GM19467 (cell line): Measurements from ENCODE around the gene SLC43A1.
A peak's percentile ranks its signal among the peaks of the same experiment; 100 is the strongest.

ENCODE experiments used
- ATAC-seq: cut with Tn5 transposase; IDR thresholded peaks from one replicate; pipeline ENCODE4 v1.9.1; 2021; ENCODE audit warnings: mild to moderate bottlenecking, moderate library complexity; ENCODE audit not compliant: unreplicated experiment

SLC43A1 gene

DNA sequence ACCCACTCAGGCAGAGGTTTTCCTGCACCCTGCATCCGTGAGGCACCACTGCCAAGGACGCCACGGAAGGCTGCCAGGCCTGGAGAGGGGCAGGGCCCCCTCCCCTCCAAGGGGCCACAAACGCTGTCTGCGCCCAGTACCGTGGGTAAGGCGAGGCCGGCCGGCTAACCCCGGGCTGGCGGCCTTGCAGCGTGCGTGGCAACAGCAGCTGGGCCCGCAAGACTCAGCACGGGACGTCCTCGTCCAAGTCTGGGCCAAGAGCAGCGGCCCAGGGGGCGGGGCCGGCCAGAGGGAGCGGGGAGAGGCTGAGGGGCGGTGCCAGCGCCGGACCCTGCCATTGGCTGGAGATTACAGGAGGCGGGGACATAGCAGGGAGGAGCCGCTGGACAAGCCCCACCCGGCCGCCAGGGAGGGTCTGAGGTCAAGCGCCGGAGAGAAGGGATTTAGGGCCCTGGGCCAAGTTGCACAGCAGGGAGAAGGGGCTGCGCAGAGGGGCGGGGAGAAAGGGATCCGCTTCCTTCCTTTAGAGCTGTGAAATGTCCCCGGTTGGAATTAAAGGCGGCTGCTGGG lies 16.0 kb downstream of the SLC43A1 start:
- ATAC-seq, result peak; percentile 95

DNA sequence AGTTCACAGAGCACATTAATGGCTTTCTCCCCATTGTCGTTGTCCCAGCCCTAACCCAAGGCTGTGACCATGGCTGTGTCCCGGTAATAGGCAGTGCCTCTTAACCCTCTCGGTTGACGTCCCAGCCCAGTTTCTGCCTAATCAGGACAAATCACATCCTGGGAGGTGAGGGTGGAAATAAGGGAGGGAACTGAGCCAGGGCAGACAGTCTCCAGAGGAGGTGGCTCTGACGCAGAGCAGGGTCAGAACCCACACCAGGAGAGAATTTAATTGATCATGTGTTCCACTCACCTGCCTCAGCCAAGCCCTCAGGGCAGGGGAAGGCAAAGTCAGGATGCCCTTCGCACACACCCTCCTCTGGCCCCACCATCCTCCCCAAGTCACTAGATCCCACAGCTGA lies 17.0 kb downstream of the SLC43A1 start:
- ATAC-seq, result no peak

DNA sequence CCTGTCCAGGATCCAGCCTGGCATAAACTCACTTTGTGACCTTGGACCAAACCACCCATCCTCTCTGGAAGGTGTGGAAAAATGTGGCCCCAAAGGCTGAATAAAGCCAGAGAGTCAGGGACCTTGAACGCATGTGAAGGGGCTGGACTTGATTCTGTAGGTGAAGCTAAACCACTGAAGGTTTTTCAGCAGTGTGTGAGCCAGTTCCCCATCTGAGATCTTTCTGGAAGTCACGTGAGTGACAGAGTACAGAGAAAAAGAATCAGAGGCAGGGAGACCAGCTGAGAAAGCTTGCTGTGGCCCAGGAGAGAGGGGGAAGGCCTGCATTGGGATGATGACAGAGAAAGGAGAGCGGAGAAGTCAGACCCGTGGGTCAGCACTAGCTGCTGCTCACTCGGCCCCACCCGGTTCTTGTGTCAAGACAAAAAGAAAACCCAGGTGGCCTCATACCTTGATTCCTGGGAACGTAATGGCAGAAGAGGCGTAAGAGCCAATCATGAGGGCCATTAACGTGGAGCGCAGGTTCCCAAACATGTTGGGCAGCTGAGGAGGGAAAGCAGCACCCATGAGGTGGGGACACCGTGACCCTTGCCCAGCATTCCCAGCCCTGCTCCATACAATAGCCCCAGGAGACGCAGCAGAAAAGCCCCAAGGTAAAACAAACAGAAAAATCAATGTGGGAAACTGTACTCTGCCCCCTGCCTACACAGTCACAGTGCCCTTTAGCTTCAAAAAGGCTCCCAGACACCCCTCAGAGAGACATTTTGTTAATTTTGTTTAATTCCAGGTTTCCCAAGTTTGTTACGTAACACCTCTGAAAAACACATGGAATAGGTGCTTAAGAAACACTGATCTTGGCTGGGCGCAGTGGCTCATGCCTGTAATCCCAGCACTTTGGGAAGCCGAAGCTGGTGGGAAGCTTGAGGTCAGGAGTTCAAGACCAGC lies 17.9 kb downstream of the SLC43A1 start:
- ATAC-seq, result no peak

DNA sequence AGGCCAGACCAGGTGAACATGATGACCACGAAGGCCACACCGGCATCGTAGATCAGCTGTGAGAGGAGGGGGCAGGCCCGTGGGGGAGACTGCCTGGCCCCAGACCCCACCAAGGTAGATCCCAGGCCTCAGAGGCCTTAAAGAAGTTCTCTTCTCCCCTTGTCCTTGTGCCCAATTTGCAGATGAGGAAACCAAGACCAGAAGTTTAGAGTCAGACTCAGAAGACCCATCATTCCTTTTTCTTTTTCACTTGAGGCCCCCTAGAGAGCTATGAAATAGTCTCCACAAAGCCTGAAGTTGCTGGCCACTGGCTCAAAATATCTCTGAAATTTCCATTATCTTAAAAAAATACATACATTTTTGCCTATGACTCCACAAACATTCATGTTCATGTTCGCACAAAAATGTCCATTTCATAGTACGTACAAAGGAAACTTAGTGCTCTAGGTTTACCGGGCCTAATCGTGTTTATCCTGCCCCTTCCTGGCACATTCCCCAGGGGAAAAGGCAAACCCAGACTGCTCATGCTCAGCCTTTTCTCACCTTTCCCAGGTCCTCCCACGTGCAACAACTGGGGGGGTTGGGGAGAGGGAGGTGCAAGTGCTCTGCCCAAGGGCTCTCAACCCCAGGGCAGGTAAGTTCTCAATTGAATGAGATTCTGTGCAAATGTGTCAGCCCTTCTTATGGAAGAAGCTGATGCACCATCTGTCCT lies 19.2 kb downstream of the SLC43A1 start:
- ATAC-seq, result no peak

DNA sequence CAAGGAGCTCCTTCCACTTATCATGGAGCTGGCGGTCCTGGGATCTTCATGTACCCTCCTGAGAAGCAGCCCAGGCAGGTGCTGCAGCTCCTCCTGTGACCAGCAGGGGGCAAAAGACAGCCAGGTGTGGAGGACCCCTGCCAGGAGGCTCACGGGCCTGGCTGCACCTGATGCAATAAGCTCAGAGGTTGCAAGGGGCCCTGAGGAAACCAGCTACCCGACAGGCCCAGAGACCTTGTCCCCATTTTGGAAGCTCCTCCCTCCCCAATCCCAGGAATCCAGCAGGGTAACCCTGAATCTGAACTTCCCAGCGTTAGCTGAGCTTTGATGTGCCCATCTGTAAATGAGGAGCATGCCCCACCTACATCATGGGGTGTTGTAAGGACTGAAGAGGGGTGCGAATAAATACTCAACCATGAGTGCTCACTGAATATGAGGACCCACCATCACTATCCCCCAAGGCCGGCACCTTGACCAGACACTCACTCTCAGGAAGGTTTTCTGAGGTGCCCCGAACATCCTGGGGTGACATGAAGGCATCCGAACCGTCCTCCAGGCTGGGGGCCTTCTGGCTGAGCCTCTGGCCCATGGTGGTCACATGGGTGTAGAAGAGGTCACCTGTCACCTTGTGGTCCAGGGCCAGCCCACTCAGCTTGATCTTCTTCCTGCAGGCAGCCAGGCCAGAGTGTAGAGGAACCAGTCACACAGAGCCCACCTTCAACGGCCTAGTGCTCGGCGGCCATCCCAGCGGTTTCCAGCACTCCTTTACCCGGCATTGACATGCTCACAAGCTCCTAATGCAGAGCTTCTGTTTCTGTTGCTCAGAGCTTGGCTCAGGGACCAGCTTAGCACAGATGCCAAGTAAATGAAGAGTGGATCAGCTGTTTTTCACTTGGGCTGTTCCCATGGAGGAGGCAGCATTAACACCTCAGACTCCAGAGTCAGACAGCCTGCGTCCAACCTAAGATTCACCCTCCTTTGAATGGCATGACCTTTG lies 21.7 kb downstream of the SLC43A1 start:
- no peak for ATAC-seq

DNA sequence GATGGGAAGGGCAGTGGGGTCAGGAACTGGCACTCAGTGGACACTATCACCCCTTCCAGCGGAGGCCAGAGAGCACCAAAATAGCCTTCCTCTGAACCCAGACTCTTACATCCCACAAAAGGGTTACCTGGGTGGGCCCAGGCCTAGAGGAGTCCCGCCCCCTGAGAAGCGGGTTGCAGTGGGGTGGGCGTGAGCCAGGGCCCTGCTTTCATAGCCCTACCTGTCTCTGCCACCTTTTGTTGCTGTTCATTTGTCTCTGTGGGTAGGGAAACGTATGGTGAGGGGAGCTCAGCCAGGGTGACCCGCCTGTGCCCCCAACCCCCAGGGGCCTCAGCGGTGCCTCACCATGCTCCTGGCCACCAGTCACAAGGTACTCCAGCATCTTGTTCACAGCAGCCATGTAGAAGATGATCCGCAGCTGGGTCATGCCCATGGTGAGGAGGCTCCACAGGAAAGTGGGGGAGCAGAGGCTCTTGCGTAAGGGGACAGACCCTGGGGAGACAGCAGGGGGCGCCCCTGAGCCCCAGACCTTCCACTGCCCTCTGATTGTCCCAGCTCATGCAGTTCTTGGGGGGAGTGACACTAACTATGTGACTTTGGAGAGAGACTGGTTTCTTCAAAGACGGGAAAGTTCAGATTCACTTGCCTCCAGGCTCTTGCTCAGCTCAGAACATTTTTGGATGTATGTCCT lies 24.0 kb downstream of the SLC43A1 start:
- no peak for ATAC-seq

DNA sequence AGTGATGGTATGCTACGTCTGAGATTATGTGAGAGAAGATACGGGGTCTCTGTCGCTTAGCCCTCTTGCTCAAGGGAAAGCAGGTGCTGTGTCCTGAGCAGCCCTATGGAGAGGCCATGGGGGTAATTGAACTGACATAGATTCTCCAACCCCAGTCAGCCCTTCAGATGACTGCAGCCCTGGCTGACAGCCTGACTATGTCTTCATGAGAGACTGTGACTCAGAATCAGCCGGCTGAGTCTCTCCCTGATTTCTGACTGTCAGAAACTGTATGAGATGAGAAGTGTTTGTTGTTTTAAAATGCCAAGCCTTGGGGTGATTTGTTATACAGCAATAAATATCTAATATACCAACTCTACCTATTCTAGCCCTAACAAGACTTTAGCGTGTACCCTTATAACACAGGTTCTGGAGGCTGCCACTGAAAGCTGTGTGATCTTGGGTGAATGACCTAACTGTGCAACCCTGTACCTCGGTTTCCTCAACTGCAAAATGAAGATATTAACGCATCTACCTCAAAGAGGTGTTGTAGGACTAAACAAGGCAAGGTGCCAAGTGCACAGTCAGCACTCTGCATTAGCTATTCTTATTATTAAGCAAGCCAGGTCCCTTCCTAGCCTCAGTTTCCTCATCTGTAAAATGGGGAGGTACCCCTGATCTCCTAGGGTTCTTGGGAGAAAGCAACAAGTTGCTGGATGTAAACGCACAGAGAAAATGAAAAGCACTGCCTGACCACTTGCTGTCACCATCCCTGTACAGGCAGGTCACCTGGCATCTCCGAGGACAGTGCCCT lies 24.9 kb downstream of the SLC43A1 start:
- ATAC-seq, result no peak

DNA sequence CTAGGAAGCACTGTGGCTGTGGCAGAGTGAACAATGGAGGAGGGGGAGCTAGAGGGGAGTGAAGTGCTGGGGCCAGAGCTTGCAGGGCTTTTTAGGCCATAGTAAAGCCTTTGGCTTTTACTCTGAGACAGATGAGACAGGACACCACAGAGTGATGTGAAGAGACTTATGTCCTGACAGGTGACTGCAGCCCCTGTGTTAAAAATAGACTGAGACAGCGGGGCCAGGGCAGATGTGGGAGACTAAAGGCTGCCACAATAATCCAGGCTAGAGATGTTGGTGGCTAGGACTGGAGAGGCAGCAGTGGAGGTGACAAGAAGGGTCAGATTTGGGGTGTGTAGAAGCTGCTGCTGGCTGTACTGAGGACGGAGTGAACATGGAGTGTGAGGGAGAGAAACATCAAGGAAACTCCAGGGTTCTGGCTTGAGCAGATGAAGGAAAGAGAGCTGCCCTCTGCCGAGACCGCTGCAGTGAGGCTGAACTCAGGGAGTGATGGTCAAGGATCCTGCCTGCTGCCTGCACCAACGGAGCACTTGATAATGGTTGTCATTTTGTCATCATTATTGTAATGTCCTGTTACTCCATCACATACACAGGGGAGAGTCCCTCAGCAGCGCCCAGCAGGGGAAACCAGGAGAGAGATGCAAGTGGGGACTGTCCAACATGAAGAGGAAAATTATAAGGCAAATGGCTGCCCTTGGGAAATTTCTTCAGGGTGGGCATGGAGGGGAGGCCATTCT lies 27.4 kb downstream of the SLC43A1 start:
- ATAC-seq, result no peak

DNA sequence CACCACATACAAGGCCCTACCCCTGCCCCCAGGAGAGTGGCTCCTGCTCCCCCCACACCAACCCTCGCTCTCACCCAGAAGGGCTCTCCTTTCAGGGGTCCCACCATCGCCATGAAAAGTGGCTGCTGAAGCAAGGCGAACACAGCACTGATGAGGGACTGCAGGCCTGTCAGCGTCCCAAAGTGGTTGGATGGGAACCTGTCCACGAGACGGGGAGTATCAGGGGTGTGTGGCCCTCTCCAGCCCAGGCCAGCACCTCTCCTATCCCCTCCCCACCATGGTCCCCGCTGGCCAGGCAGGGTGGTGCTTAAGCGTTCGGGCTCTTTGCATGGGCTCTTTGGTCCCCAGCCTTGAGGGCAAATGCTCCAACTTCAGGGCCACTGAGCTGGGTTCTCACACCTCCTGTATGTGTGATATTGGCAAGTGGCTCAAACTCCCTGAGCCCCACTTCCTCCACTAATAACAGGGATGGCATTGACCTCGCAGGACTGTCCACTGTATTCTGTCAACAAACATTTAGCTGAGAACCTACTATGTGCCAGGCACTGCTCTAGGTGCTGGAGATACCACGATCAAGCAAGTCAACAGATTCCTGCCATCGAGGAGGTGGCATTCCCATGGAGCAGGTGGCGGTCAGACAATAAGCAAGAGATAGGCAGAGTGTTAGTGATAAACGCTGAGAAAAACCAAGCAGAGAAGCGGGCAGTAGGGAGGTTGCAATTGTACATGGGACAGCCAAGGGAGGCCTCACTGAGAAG lies 28.3 kb downstream of the SLC43A1 start:
- ATAC-seq, result no peak

DNA sequence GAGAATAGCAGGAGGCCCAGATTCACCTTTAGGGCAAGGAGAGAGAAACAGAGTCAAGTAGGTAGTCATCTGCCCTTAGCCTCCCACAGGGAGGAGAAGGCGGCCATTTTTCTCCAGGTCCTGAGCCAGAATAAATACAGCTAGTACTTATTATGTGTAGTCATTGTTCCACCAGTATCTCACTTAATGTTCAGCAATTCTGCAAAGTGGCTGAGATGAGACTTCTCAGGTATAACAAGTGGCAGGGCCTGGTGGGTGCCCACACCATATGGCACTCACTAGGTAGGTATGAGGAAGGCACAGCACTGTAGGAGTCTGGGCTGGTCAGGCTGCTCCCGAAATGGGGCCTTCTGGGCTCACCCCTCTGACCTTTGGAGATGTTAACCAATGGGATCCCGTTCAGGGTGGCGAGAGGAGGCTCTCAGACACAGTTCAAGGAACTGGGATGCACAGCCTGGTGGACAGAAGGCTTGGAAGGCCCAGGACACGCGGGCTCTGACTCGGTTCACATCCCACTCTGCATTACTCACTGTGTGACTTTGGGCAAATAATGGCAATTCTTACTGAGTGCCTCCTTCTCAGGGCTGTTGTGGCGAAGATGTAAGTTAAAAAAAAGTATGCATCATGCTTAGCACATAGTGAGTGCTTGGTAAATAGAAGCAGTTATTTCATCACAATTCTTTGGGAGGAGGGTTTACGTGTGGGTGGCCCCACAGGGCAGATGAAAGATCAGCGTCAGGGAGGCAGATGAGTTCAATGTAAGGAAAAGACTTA lies 30.1 kb downstream of the SLC43A1 start:
- no peak for ATAC-seq

DNA sequence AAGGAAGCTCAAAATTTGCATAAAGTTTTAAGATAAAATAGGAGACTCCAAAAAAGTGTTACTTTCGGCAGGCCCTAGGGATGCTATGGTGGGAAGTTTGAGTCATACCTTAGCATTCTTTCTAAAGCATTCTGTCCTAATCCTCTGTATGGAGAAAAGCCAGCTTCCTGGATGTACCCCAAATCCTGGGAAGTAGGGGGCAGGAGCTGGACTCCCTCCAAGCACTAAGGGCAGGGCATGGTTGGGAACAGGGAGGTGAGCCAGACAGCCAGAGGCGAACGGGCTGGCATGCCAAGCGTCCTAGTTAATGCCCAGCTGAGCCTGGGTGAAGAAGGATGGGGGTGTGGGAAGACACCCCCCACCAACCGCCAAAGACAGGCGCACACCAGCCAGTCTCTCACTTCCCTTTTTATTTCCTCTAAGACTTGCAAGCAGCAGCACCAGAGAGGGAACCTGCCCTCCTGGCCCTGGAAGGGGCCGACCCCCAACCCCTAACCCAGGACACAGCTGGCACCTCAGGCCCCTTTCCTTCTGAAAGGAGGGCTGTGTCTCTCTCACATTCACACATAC lies 31.3 kb downstream of the SLC43A1 start:
- ATAC-seq, result peak; percentile 47

DNA sequence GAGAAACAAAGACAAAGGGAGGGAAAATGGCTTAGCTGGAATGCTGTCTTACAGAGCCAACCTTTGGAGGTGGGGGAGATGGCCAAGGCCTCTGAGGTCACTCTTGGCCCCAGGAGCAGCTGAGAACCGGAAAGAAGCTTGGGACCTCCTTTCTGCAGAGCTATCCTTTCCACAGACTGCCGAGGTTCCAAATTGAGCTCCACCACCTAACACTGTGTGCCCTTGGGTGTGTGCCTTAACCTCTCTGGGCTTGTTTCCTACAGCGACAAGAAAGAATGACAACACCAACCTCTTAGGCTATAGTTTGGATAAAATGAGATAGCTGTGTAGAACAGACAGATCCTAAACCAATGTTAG lies 32.0 kb downstream of the SLC43A1 start:
- ATAC-seq, result no peak

DNA sequence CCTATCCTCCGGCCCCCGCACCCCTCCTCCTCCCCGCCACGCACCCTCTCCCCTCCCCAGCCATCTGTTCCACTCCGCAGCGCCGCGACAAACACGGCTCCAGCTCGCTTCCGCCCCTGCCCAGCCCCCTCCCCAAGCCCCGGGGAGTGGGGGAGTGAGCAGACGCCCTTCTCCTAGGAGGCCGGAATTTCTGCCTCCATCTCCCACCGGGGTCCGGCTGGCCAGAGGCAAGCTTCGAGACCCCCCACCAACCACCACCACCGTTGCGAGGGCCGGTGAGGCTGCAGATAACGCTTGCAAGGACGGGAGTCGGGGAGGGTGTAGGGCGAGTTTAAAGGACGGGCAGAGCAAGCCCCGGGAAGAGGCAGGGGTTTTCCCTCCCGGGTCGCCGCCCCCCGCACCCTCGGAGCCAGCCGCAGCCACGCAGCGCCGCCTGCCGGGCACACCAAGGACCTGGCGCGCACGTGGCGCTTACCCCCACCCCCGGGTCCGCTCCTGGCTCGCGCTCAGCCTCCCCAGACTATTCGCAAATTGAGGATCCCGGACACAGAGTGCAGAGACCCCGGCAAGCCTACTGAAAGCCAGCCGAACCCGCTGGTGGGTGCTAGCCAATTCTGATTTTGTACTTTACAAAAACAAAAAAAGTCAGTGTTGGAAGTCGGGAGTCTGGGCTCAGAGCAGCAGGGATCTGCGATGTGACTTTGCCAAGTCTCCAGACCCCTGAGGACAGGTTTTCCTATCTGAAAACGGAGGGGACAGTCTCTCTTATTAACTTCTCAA lies 32.5 kb downstream of the SLC43A1 start:
- ATAC-seq, result no peak

DNA sequence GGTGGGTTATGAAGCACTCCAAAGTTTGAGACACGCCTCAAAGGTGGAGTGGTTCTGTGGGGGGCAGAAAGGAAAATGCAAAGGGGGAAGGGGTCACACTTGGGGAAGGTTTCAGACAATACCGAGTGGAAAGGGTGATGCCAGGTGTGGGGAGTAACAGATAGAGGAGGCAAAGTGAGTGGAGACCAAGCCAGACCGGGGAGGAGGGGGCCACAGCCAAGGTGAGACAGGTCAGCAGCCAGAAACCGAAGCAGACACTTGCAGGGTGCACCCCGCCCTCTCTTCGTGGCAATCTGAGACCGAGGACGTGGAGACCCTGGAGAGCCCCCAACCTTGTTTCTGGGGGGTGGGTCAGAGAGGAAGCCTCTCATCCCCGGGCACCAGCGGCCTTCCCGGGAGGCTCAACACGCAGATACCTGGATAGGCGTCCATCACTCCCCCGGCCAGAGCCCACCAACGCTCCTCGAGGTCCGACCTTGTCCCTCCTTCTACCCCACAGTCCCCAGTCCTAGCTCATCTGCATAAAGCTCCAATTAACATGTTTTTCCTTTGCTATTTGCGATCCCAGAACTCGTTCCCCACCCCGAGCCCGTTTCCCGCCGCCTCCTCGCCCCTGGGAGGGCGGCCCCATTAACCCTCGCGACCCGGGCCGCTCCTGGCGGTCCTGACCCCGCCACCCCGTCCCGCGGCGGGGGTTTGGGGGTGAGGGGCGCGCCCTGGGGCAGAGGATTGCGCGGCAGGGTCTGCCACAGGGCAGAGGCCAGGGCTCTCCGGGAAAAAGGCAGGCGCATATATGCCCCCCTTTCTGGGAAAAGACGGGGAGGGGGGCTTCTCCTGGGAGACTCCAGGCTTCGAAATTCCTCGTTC lies 33.4 kb downstream of the SLC43A1 start:
- no peak for ATAC-seq

DNA sequence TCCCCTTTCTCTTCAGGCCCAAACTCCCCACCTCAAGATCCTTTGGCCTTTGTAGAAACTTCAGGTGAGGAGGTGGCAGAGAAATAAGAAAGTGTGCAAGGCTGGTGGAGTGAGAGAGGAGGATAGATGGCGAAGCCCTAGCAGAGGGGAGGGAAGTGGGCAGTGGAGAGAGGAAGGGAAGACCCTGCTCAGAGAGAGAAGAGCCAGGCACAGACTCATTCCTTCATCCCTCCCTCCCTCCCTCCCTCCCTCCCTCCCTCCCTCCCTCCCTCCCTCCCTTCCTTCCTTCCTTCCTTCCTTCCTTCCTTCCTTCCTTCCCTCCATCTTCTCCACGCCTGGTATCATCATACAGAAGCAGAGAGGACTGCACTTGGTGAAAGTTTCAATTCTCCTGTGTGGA lies 34.2 kb downstream of the SLC43A1 start:
- no peak for ATAC-seq
